Pancreas (tissue), 10 donors: Measurements from ENCODE around the gene EIF4E1B. TPM values are rescaled to one million over a fixed set of nuclear protein-coding genes. Genes with fewer than 3 reads are reported as not detected.

Source experiments
- ATAC-seq, 4 donors: fragments of 200-7000 bp; cut with Tn5 transposase; one replicate each; pipeline versions ENCODE4 v1.8.0 to v1.9.1; 2020; ENCODE audit warnings: mild to moderate bottlenecking in 4 of 4, moderate library complexity in 4 of 4
- DNase-seq, 6 donors: peaks; one replicate each; pipeline ENCODE4 v3.0.0-alpha.2; 2020
- FAIRE-seq: peaks from 2 replicates; lab custom pipeline; 2012; peaks lifted over from hg19 to GRCh38; lab: Jason Lieb, UNC
- H3K27ac ChIP-seq, 4 donors: fragments of 200-600 bp; sonication (generic); 1 replicate in 3 of 4; 2 replicates in 1 of 4; pipeline versions ENCODE4 v1.5.0 to v1.8.0; 2020
- H3K27me3 ChIP-seq, 4 donors: fragments of 200-600 bp; one replicate each; pipeline ENCODE4 v1.8.0; 2021
- H3K36me3 ChIP-seq, 3 donors: fragments of 200-600 bp; sonication (generic) in 1 of 3; one replicate each; pipeline versions ENCODE4 v1.5.0 to v1.8.0; 2020 to 2021
- H3K4me1 ChIP-seq, 3 donors: fragments of 200-600 bp; one replicate each; pipeline ENCODE4 v1.8.0; 2021
- H3K4me3 ChIP-seq, 4 donors: fragments of 200-600 bp; sonication (generic) in 2 of 4; one replicate each; pipeline versions ENCODE4 v1.5.0 to v1.8.0; 2020 to 2021
- H3K9me3 ChIP-seq, 4 donors: fragments of 200-600 bp; one replicate each; pipeline ENCODE4 v1.8.0; 2021
- CTCF ChIP-seq, 4 donors: fragments of 200-600 bp; sonication (generic) in 3 of 4; IDR thresholded peaks; one replicate each; pipeline versions ENCODE4 v1.5.0 to v1.8.0; 2021; ENCODE audit warnings: antibody characterized with exemption in 4 of 4
- WGBS, 2 donors: extraction: QIAGEN DNeasy Blood & Tissue Kit; methylation state at CpG; one replicate each; pipeline ENCODE4 v1.1.7; 2013; 5-methylcytosine and 5-hydroxymethylcytosine counted together
- intact Hi-C, 3 donors: fragments of 100-400 bp; cut with DNase I; formaldehyde crosslinking; loops; one replicate each; pipeline versions ENCODE4 v1.11.1 to v1.14.2; 2022
- polyA plus RNA-seq, 2 donors: library from polyadenylated mRNA; stranded (reverse); fragments of 200-250 nt; gene quantifications; one replicate each; pipeline ENCODE4 v1.2.3, GENCODE V29; 2013
- total RNA-seq, 6 donors: library from RNA; stranded (reverse); fragmentation: NEBNext Ultra II Directional in 4 of 6; extraction: Animal tissue kit (Norgen Biotek cat#: 25700) in 4 of 6; gene quantifications; one replicate each; pipeline versions ENCODE4 v1.2.1 to v1.2.4, GENCODE V29; 2021 to 2023
- donor health status: healthy with polysubstance abuse.
- donor health status: DM: no; HTN: no; CAD: no; lungs with moderate emphysema.
- donor health status: DM: no; HTN: no; CAD: no.
- donor health status: control.
- donor health status: control.
- donor health status: Bipolar disorder and iron deficiency.
- donor health status: DM: yes; HTN: yes; CAD: no.
- donor health status: DM: no; HTN: no; CAD: no.
- donor health status: DM: no; HTN: no; CAD: no.
- donor health status: DM: yes; HTN: yes; CAD: no.

The EIF4E1B gene
- total and polyA plus RNA-seq, 8 donors, result 0.04 to 1.5 (median 0.30) TPM; not detected in 5

- DNase-seq (no peak), ATAC-seq (no peak), FAIRE-seq (no peak)
- Histone ChIP-seq H3K36me3 (no peaks in the 10 kb centered on the region), H3K4me3 (no peak overlapping the region), H3K4me1 (peaks cover 0 to 7% (median 0%) of the 10 kb centered on the region in 3 donors), H3K9me3 (no peaks in the 10 kb centered on the region), H3K27me3 (peaks cover 0 to 14% (median 0%) of the 10 kb centered on the region in 4 donors), H3K27ac (no peak overlapping the region)
- no peak for TF ChIP-seq CTCF (IDR thresholded peaks at IDR 0.05)
- intact Hi-C loops, result no loop called here
- WGBS, 2 donors, result 42 to 46% methylated on average over 13 of the region's 13 CpGs
These were observed 1.9 kb upstream of the EIF4E1B start for GRCh38 chr5:176628406-176629228.

GRCh38 chr5:176629317-176629852 lies 1.1 kb upstream of the EIF4E1B start:
- peaks cover 0 to 14% (median 0%) of the 10 kb centered on the region in 4 donors for H3K27me3 ChIP-seq
- ATAC-seq (no peak), DNase-seq (no peak), FAIRE-seq (no peak)
- no peaks in the 10 kb centered on the region for H3K36me3 ChIP-seq
- no peak for TF ChIP-seq CTCF (IDR thresholded peaks at IDR 0.05)
- 7 to 9% methylated on average over 34 of the region's 34 CpGs for WGBS, 2 donors
- no peak overlapping the region for H3K27ac ChIP-seq
- peak overlapping the region in 1 of 4 donors; percentile 38 for H3K4me3 ChIP-seq
- intact Hi-C loops, result no loop called here
- no peaks in the 10 kb centered on the region for H3K9me3 ChIP-seq
- peaks cover 0 to 7% (median 0%) of the 10 kb centered on the region in 3 donors for H3K4me1 ChIP-seq

GRCh38 chr5:176630681-176631222 lies 277 bp downstream of the EIF4E1B start:
- ATAC-seq, result peak in 2 of 4 donors; percentile 5 to 19
- FAIRE-seq, result no peak

GRCh38 chr5:176631383-176632200 lies 1.1 kb downstream of the EIF4E1B start:
- Histone ChIP-seq H3K36me3 (no peaks in the 10 kb centered on the region), H3K9me3 (no peaks in the 10 kb centered on the region), H3K4me1 (peaks cover 0 to 7% (median 0%) of the 10 kb centered on the region in 3 donors), H3K4me3 (no peak overlapping the region), H3K27me3 (peaks cover 0 to 14% (median 0%) of the 10 kb centered on the region in 4 donors), H3K27ac (no peak overlapping the region)
- FAIRE-seq (no peak), ATAC-seq (no peak), DNase-seq (no peak)
- WGBS, 2 donors, result 56 to 70% methylated on average over 7 of the region's 7 CpGs
- TF ChIP-seq CTCF (IDR thresholded peaks at IDR 0.05), result no peak
- intact Hi-C loops, result no loop called here

More at GRCh38 chr5:176630681-176631222, 277 bp downstream of the EIF4E1B start:
- H3K4me1 ChIP-seq, result peaks cover 0 to 7% (median 0%) of the 10 kb centered on the region in 3 donors
- no peak for TF ChIP-seq CTCF (IDR thresholded peaks at IDR 0.05)
- no peak for DNase-seq
- no peak overlapping the region for H3K27ac ChIP-seq
- H3K27me3 ChIP-seq, result peaks cover 0 to 14% (median 0%) of the 10 kb centered on the region in 4 donors
- 9 to 10% methylated on average over 20 of the region's 20 CpGs for WGBS, 2 donors
- peak overlapping the region in 3 of 4 donors; percentile 12 to 38 (median 20) for H3K4me3 ChIP-seq
- no peaks in the 10 kb centered on the region for H3K36me3 ChIP-seq
- no peaks in the 10 kb centered on the region for H3K9me3 ChIP-seq
- intact Hi-C loops, result no loop called here
